Endodermal cell (in vitro differentiated cells): ENCODE results near the gene CCNA1. TPM values are rescaled to one million over a fixed set of nuclear protein-coding genes. Genes with fewer than 3 reads are reported as not detected.

ENCODE experiments used
- DNase-seq: peaks from one replicate; pipeline ENCODE4 v3.0.0-alpha.2; 2017
- H3K27ac ChIP-seq: 2 replicates; pipeline ENCODE4 v1.5.1; 2013; ENCODE audit warnings: mild to moderate bottlenecking, low read depth, low read length, moderate library complexity
- H3K27me3 ChIP-seq: 2 replicates; pipeline ENCODE4 v1.6.1; 2013; ENCODE audit warnings: mild to moderate bottlenecking, low read length, moderate library complexity; ENCODE audit not compliant: insufficient read depth, control insufficient read depth, poor library complexity, severe bottlenecking
- H3K36me3 ChIP-seq: 2 replicates; pipeline ENCODE4 v1.7.0; 2013; ENCODE audit warnings: mild to moderate bottlenecking, low read length, moderate library complexity; ENCODE audit not compliant: control insufficient read depth, insufficient read depth
- H3K4me1 ChIP-seq: one replicate; pipeline ENCODE4 v1.7.0; 2013; ENCODE audit warnings: low read length; ENCODE audit not compliant: control insufficient read depth, insufficient read depth
- H3K4me3 ChIP-seq: 2 replicates; pipeline ENCODE4 v1.5.1; 2013; ENCODE audit warnings: mild to moderate bottlenecking, low read length, moderate library complexity
- H3K9ac ChIP-seq: 2 replicates; pipeline ENCODE4 v1.6.1; 2013; ENCODE audit warnings: mild to moderate bottlenecking, low read length, moderate library complexity; ENCODE audit not compliant: poor library complexity, severe bottlenecking; ENCODE audit errors: extremely low read depth
- H3K9me3 ChIP-seq: 2 replicates; pipeline ENCODE4 v1.6.1; 2013; ENCODE audit warnings: mild to moderate bottlenecking, low read length, moderate library complexity; ENCODE audit not compliant: control insufficient read depth
- H3K27ac Mint-ChIP-seq: 2 replicates; pipeline ENCODE4 v1.8.0; 2020; ENCODE audit warnings: mixed read lengths
- H3K27me3 Mint-ChIP-seq: 2 replicates; pipeline ENCODE4 v1.8.0; 2021; ENCODE audit warnings: mild to moderate bottlenecking, mixed read lengths; ENCODE audit not compliant: insufficient read depth
- H3K36me3 Mint-ChIP-seq: 2 replicates; pipeline ENCODE4 v1.8.0; 2020; ENCODE audit warnings: low read depth, mixed read lengths
- H3K4me1 Mint-ChIP-seq: 2 replicates; pipeline ENCODE4 v1.8.0; 2020; ENCODE audit warnings: mixed read lengths
- H3K4me3 Mint-ChIP-seq: 2 replicates; pipeline ENCODE4 v1.8.0; 2020; ENCODE audit warnings: mild to moderate bottlenecking, moderate library complexity, mixed read lengths
- H3K9me3 Mint-ChIP-seq: 2 replicates; pipeline ENCODE4 v1.8.0; 2020; ENCODE audit warnings: mild to moderate bottlenecking, mixed read lengths
- CTCF ChIP-seq: fragments of 200-600 bp; sonication (generic); conservative IDR thresholded peaks from 2 replicates; pipeline ENCODE4 v1.5.0; 2021; ENCODE audit warnings: antibody characterized with exemption, mild to moderate bottlenecking
- WGBS, 2 experiments: methylation state at CpG; one replicate each; pipeline versions ENCODE4 v1.1.5 to v1.1.7; 2013; ENCODE audit warnings: missing lambda C conversion rate in 2 of 2, mixed read lengths in 1 of 2; ENCODE audit not compliant: insufficient coverage in 1 of 2, insufficient read length in 1 of 2; 5-methylcytosine and 5-hydroxymethylcytosine counted together
- total RNA-seq, 2 donors: library from RNA; stranded (reverse); fragmentation: NEBNext Ultra II Directional in 1 of 2; extraction: Animal tissue kit (Norgen Biotek cat#: 25700) in 1 of 2; gene quantifications; 2 replicates in 1 of 2; 3 replicates in 1 of 2; pipeline ENCODE4 v1.2.1, GENCODE V29; 2021

Gene CCNA1
- total RNA-seq, 2 donors from 2014 or later, result 0.31 TPM; not detected in 1

DNA sequence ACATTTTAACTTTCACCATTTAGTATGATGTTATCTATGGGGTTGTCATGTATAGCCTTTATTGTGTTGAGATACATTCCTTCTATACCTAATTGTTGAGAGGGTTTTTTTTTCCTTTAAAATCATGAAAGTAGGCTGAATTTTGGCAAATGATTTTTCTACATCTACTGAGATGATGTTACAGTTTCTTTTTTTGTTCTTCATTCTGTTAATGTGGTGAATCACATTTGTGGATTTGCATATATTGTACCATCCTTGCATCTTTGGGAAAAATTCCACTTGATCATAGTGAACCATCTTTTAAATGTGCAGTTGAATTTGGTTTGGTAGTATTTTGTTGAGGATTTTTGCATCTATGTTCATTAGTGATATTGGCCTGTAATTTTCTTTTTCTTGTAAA is 29.2 kb downstream of the CCNA1 start:
- no peaks in the 10 kb centered on the region for H3K9me3 Mint-ChIP-seq
- TF ChIP-seq CTCF, result no peak
- Histone ChIP-seq H3K9me3 (no peaks in the 10 kb centered on the region), H3K9ac (no peak overlapping the region), H3K4me3 (no peak overlapping the region), H3K36me3 (no peaks in the 10 kb centered on the region), H3K27me3 (no peaks in the 10 kb centered on the region), H3K27ac (no peak overlapping the region), H3K4me1 (peaks cover 13% of the 10 kb centered on the region)
- H3K27me3 Mint-ChIP-seq, result no peaks in the 10 kb centered on the region
- H3K4me1 Mint-ChIP-seq, result peaks cover 29% of the 10 kb centered on the region
- H3K4me3 Mint-ChIP-seq, result no peak overlapping the region
- DNase-seq, result no peak
- H3K36me3 Mint-ChIP-seq, result no peaks in the 10 kb centered on the region
- no peak overlapping the region for H3K27ac Mint-ChIP-seq

- H3K27me3 Mint-ChIP-seq, result no peaks in the 10 kb centered on the region
- peaks cover 3% of the 10 kb centered on the region for H3K36me3 Mint-ChIP-seq
- H3K27me3 ChIP-seq, result no peaks in the 10 kb centered on the region
- H3K27ac ChIP-seq, result no peak overlapping the region
- H3K9me3 Mint-ChIP-seq, result peaks cover 43% of the 10 kb centered on the region
- no peaks in the 10 kb centered on the region for H3K4me1 ChIP-seq
- no peak overlapping the region for H3K27ac Mint-ChIP-seq
- DNase-seq, result peak; percentile 80
- no peak overlapping the region for H3K4me3 Mint-ChIP-seq
- H3K4me1 Mint-ChIP-seq, result no peaks in the 10 kb centered on the region
- no peaks in the 10 kb centered on the region for H3K36me3 ChIP-seq
- H3K4me3 ChIP-seq, result no peak overlapping the region
- 90% methylated on average over 2 of the region's 2 CpGs; no CpG with 5 or more reads in 1 of the 2 experiments for WGBS, 2 experiments
- no peak overlapping the region for H3K9ac ChIP-seq
- TF ChIP-seq CTCF, result peak; percentile 81
- peaks cover 29% of the 10 kb centered on the region for H3K9me3 ChIP-seq
These were observed 43.2 kb downstream of the CCNA1 start for GRCh38 chr13:36475468-36475867.

- Histone ChIP-seq H3K9ac (no peak overlapping the region), H3K9me3 (peaks cover 29% of the 10 kb centered on the region), H3K27me3 (no peaks in the 10 kb centered on the region), H3K36me3 (no peaks in the 10 kb centered on the region), H3K27ac (no peak overlapping the region), H3K4me3 (no peak overlapping the region), H3K4me1 (no peaks in the 10 kb centered on the region)
- Mint-ChIP-seq H3K9me3 (peaks cover 37% of the 10 kb centered on the region), H3K27ac (no peak overlapping the region), H3K36me3 (peaks cover 3% of the 10 kb centered on the region), H3K27me3 (no peaks in the 10 kb centered on the region), H3K4me3 (no peak overlapping the region), H3K4me1 (no peaks in the 10 kb centered on the region)
- 86 to 94% methylated on average over 1 to 2 of the region's 2 CpGs for WGBS, 2 experiments
- no peak for DNase-seq
- TF ChIP-seq CTCF, result no peak
These were observed 44.4 kb downstream of the CCNA1 start for GRCh38 chr13:36476661-36477060.
